K562 (cell line): Measurements from ENCODE around the gene SLAMF7. TPM values are rescaled to one million over a fixed set of nuclear protein-coding genes. Genes with fewer than 3 reads are reported as not detected.

Experiments used
- ATAC-seq: fragments of 200-7000 bp; cut with Tn5 transposase; 3 replicates; pipeline ENCODE4 v1.9.1; 2020; ENCODE audit warnings: moderate library complexity
- BruUV-seq: library from RNA; stranded (reverse); fragments of 400-500 nt; replicated peaks from 2 replicates; lab custom pipeline; 2021; lab: Mats Ljungman, UMichigan
- CTCF ChIA-PET: fragments of 300-600 bp; formaldehyde crosslinking; extraction: SDS; loops from one replicate; lab custom pipeline; 2021; ENCODE audit warnings: low intra/inter-chr PET ratio; lab: Yijun Ruan, JAX
- POLR2A ChIA-PET: fragments of 300-600, 350-650 bp; sonication (Branson Sonifier 250); formaldehyde crosslinking; extraction: SDS; loops from one replicate; lab custom pipeline; 2021; ENCODE audit warnings: antibody characterized with exemption, inconsistent platforms; lab: Yijun Ruan, JAX
- DNase-seq, 4 experiments: peaks; one replicate each; pipeline versions ENCODE4 v3.0.0 to v3.0.0-alpha.2; 2011 to 2018; ENCODE audit warnings: low spot score in 3 of 4, mixed read lengths in 3 of 4; ENCODE audit errors: extremely low read depth in 1 of 4
- FAIRE-seq: peaks from 2 replicates; lab custom pipeline; 2011; peaks lifted over from hg19 to GRCh38; lab: Jason Lieb, UNC
- H2AFZ ChIP-seq: 2 replicates; pipeline ENCODE4 v1.6.0; 2011; ENCODE audit warnings: low read depth, low read length, control low read depth, inconsistent platforms
- H3K27ac ChIP-seq: fragments of 200-600 bp; 3 replicates; pipeline ENCODE4 v1.8.0; 2011; ENCODE audit warnings: low read depth, mild to moderate bottlenecking, control low read depth, inconsistent platforms, low read length, moderate library complexity, mixed read lengths; ENCODE audit errors: extremely low read depth
- H3K27me3 ChIP-seq, 2 experiments: fragments of 300-600 bp in 1 of 2; 2 replicates in 1 of 2; 3 replicates in 1 of 2; pipeline versions ENCODE4 v1.6.0 to v1.8.0; 2011; ENCODE audit warnings: inconsistent platforms in 2 of 2, low read length in 2 of 2, mild to moderate bottlenecking in 1 of 2, mixed read lengths in 1 of 2, moderate library complexity in 1 of 2; ENCODE audit not compliant: control insufficient read depth in 2 of 2, insufficient read depth in 2 of 2
- H3K36me3 ChIP-seq: fragments of 300-600 bp; 3 replicates; pipeline ENCODE4 v1.8.0; 2011; ENCODE audit warnings: mild to moderate bottlenecking, low read length, inconsistent platforms; ENCODE audit not compliant: control insufficient read depth, insufficient read depth
- H3K4me1 ChIP-seq, 2 experiments: fragments of 200-600 bp in 1 of 2; replicated peaks in 1 of 2; 2 replicates in 1 of 2; 3 replicates in 1 of 2; pipeline versions ENCODE4 v1.5.1 to v1.8.0; 2011; ENCODE audit warnings: inconsistent platforms in 2 of 2, low read length in 2 of 2, mild to moderate bottlenecking in 1 of 2, mixed read lengths in 1 of 2, moderate library complexity in 1 of 2; ENCODE audit not compliant: control insufficient read depth in 2 of 2, insufficient read depth in 2 of 2
- H3K4me2 ChIP-seq: 2 replicates; pipeline ENCODE4 v1.6.1; 2011; ENCODE audit warnings: low read length, control low read depth, inconsistent platforms, mixed read lengths; ENCODE audit not compliant: insufficient read depth
- H3K4me3 ChIP-seq: fragments of 200-600 bp; sonication (generic), shearing (Covaris generic); 2 replicates; pipeline ENCODE4 v1.5.1; 2016; ENCODE audit warnings: control low read depth, inconsistent platforms
- H3K79me2 ChIP-seq: fragments of 200-600 bp; 3 replicates; pipeline ENCODE4 v1.8.0; 2011; ENCODE audit warnings: low read length, inconsistent platforms; ENCODE audit not compliant: control insufficient read depth, insufficient read depth
- H3K9ac ChIP-seq, 2 experiments: 2 replicates each; pipeline versions ENCODE4 v1.6.0 to v1.6.1; 2011; ENCODE audit warnings: low read depth in 2 of 2, low read length in 2 of 2, control low read depth in 1 of 2, inconsistent platforms in 1 of 2, mild to moderate bottlenecking in 1 of 2, mixed read lengths in 1 of 2; ENCODE audit not compliant: insufficient read depth in 1 of 2
- H3K9me1 ChIP-seq: one replicate; pipeline ENCODE4 v1.6.0; 2011; ENCODE audit warnings: inconsistent platforms, mild to moderate bottlenecking, low read length, moderate library complexity; ENCODE audit not compliant: control insufficient read depth, insufficient read depth
- H3K9me3 ChIP-seq: replicated peaks from 2 replicates; pipeline ENCODE4 v1.5.1; 2011; ENCODE audit warnings: low read depth, low read length, inconsistent platforms; ENCODE audit not compliant: control insufficient read depth, insufficient read depth
- H4K20me1 ChIP-seq: replicated peaks from 2 replicates; pipeline ENCODE4 v1.6.1; 2011; ENCODE audit warnings: low read length, inconsistent platforms, mixed read lengths; ENCODE audit not compliant: control insufficient read depth, insufficient read depth
- HDAC6 ChIP-seq: IDR thresholded peaks from 2 replicates; pipeline ENCODE4 v1.6.1; 2012; ENCODE audit warnings: low read depth, mild to moderate bottlenecking, control low read depth, inconsistent platforms, low read length, moderate library complexity
- KDM5B ChIP-seq: fragments of 200-600 bp; sonication (generic); IDR thresholded peaks from 2 replicates; pipeline ENCODE4 v1.6.1; 2012; ENCODE audit warnings: low read depth, mild to moderate bottlenecking, moderate library complexity, low read length, control low read depth, inconsistent platforms; ENCODE audit not compliant: insufficient replicate concordance
- PBX2 ChIP-seq, 2 experiments: IDR thresholded peaks in 1 of 2; conservative IDR thresholded peaks in 1 of 2; 2 replicates each; pipeline ENCODE4 v1.6.1; 2016; ENCODE audit warnings: low read depth in 2 of 2, mild to moderate bottlenecking in 1 of 2, missing compliant biosample characterization in 1 of 2, missing genetic modification characterization in 1 of 2, moderate library complexity in 1 of 2
- SRSF3 ChIP-seq: fragments of 200-400 bp; formaldehyde crosslinking; IDR thresholded peaks from 2 replicates; pipeline ENCODE4 v1.6.1; 2016; ENCODE audit warnings: mild to moderate bottlenecking, low read length, moderate library complexity; ENCODE audit not compliant: insufficient read depth
- ZNF143 ChIP-seq: sonication (generic); formaldehyde crosslinking; IDR thresholded peaks from 2 replicates; pipeline ENCODE4 v1.9.0; 2022; ENCODE audit warnings: mild to moderate bottlenecking, missing genetic modification reagents
- WGBS: fragments of 100-300 bp; shearing (Covaris generic); methylation state at CpG from one replicate; pipeline ENCODE4 v1.1.6; 2016; ENCODE audit warnings: low coverage, mixed read lengths; ENCODE audit not compliant: insufficient coverage; ENCODE audit errors: missing lambda C conversion rate; 5-methylcytosine and 5-hydroxymethylcytosine counted together
- in situ Hi-C: fragments of 300-500 bp; cut with MboI; formaldehyde crosslinking; loops from 4 replicates; pipeline ENCODE4 v1.15.0; 2018; ENCODE audit warnings: inconsistent platforms, mixed read lengths
- intact Hi-C: fragments of 100-400 bp; cut with micrococcal nuclease; formaldehyde crosslinking; loops from 2 replicates; pipeline ENCODE4 v1.14.2; 2022
- polyA plus RNA-seq, 8 experiments: library from polyadenylated mRNA; depleted of rRNA in 4 of 8; stranded (reverse) in 5 of 8; unstranded in 3 of 8; fragments of >200 nt; fragmentation: Nextera tagmentation in 2 of 8; fragmentation: Illumina TruSeq in 1 of 8; extraction: Ambion mirVana in 2 of 8; extraction: Trizol in 1 of 8; gene quantifications; 2 replicates each; pipeline versions ENCODE4 v1.2.1 to v1.2.3, GENCODE V29; 2011 to 2014; ENCODE audit warnings: inconsistent platforms in 1 of 8, missing spikeins in 1 of 8
- total RNA-seq, 7 experiments: library from RNA; depleted of rRNA in 6 of 7; stranded (reverse); fragments of >200 nt in 6 of 7; fragmentation: Illumina TruSeq in 2 of 7; extraction: Trizol in 2 of 7; gene quantifications; 2 replicates each; pipeline versions ENCODE4 v1.2.1 to v1.2.3, GENCODE V29; 2011 to 2021; ENCODE audit warnings: low replicate concordance in 1 of 7
- TF ChIP-seq, protein P1 (sequence below): fragments of 450-650 bp; formaldehyde crosslinking; IDR thresholded peaks from 2 replicates; pipeline ENCODE4 v1.4.0; 2020; ENCODE audit warnings: mild to moderate bottlenecking, moderate library complexity
- TF ChIP-seq, protein P2 (sequence below): fragments of 450-650 bp; formaldehyde crosslinking; IDR thresholded peaks from 2 replicates; pipeline ENCODE4 v1.4.0; 2020; ENCODE audit warnings: mild to moderate bottlenecking, moderate library complexity

Gene SLAMF7
- total and polyA plus RNA-seq, 9 of the 15 experiments (the other 6 are each of a cell fraction or from before 2014, with no cell fraction given), result 0.11 to 1.2 (median 0.22) TPM; not detected in 2

DNA sequence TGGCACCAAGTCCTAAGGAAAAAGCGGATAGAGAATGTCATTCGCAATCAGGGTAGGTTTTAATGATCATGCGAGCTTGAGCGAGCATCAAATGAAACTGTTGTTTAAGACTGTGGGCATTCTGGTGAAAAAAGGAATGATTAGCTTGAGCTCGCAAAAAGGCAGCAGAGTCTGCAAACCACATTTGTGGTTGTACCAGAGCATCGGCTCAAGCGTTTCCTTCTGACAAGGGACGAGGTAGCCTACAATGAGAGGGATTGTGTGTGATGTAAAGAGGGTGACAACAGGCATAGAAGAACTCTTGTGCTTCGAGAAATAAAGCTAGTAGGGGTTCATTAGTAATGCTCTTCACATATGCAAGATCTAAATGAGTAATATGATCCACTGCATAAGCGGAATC is 16.3 kb upstream of the SLAMF7 start:
- H3K4me3 ChIP-seq, result no peak overlapping the region
- 37% methylated on average over 10 of the region's 10 CpGs for WGBS
- DNase-seq, result no peak
- intact Hi-C loops (loop anchor here (10.0 kb wide), 1 partner anchor 412 kb away; the partner anchor contains the start of gene DEDD), in situ Hi-C loops (no loop called here)
- ChIA-PET POLR2A (no interaction called here), CTCF (no interaction called here)
- FAIRE-seq, result no peak
- ATAC-seq, result no peak
- H3K79me2 ChIP-seq, result no peaks in the 10 kb centered on the region
- H3K36me3 ChIP-seq, result no peaks in the 10 kb centered on the region
- no peaks in the 10 kb centered on the region for H3K9me1 ChIP-seq
- H3K9ac ChIP-seq, result no peak overlapping the region
- no peaks in the 10 kb centered on the region for H3K9me3 ChIP-seq
- no peak overlapping the region for H3K4me2 ChIP-seq
- H3K27ac ChIP-seq, result no peak overlapping the region
- 0 out of 2 replicates have a peak overlapping the region, but pooled peaks have one; percentile 12 for H2AFZ ChIP-seq
- H4K20me1 ChIP-seq, result no peaks in the 10 kb centered on the region
- TF ChIP-seq ZNF143 (CRISPR knock-in tag), result no peak
- no peak for TF ChIP-seq PBX2 (CRISPR knock-in tag; IDR thresholded peaks at IDR 0.05; ENCODE audit: low read depth)
- TF ChIP-seq PBX2 (tag; conservative IDR thresholded peaks at IDR 0.05; ENCODE audit: low read depth), result no peak
- TF ChIP-seq, protein P1, sequence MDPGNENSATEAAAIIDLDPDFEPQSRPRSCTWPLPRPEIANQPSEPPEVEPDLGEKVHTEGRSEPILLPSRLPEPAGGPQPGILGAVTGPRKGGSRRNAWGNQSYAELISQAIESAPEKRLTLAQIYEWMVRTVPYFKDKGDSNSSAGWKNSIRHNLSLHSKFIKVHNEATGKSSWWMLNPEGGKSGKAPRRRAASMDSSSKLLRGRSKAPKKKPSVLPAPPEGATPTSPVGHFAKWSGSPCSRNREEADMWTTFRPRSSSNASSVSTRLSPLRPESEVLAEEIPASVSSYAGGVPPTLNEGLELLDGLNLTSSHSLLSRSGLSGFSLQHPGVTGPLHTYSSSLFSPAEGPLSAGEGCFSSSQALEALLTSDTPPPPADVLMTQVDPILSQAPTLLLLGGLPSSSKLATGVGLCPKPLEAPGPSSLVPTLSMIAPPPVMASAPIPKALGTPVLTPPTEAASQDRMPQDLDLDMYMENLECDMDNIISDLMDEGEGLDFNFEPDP (CRISPR knock-in tag), result no peak
- no peak for TF ChIP-seq SRSF3
- TF ChIP-seq KDM5B, result no peak
- no peak for TF ChIP-seq HDAC6
- TF ChIP-seq, protein P2, sequence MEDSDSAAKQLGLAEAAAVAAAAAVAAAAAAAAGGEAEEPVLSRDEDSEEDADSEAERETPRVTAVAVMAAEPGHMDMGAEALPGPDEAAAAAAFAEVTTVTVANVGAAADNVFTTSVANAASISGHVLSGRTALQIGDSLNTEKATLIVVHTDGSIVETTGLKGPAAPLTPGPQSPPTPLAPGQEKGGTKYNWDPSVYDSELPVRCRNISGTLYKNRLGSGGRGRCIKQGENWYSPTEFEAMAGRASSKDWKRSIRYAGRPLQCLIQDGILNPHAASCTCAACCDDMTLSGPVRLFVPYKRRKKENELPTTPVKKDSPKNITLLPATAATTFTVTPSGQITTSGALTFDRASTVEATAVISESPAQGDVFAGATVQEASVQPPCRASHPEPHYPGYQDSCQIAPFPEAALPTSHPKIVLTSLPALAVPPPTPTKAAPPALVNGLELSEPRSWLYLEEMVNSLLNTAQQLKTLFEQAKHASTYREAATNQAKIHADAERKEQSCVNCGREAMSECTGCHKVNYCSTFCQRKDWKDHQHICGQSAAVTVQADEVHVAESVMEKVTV (CRISPR knock-in tag), result no peak
- peaks cover 0 to 2% of the 10 kb centered on the region in 2 experiments; a peak in 2 of 5 replicates for H3K27me3 ChIP-seq
- no TSS peak for BruUV-seq
- H3K4me1 ChIP-seq, result peaks cover 0 to 8% of the 10 kb centered on the region in 2 experiments; a peak in 2 of 5 replicates
